Measurements from ENCODE around the gene ARHGAP30. TPM values are rescaled to one million over a fixed set of nuclear protein-coding genes. Genes with fewer than 3 reads are reported as not detected.

ARHGAP30 gene
- total and polyA plus RNA-seq, 2 donors (not counting 1 experiment from before 2014, with no cell fraction given) = not detected

- no peak overlapping the region for H3K27ac ChIP-seq (ENCODE audit: insufficient read depth, low read length)
- no peaks in the 10 kb centered on the region for H3K4me1 ChIP-seq (ENCODE audit: control insufficient read depth, extremely low read depth, insufficient read depth, low read length)
- no peak for DNase-seq (ENCODE audit: low read depth in 2 of 2)
- no peaks in the 10 kb centered on the region for H4K20me1 ChIP-seq (ENCODE audit: control insufficient read depth, extremely low read depth, insufficient read depth, low read length)
- H3K4me2 ChIP-seq (ENCODE audit: extremely low read depth, insufficient read depth, low read length) = no peak overlapping the region
- H3K27me3 ChIP-seq (ENCODE audit: control insufficient read depth, insufficient read depth, low read length) = no peaks in the 10 kb centered on the region
- no peak overlapping the region for H3K9ac ChIP-seq (ENCODE audit: insufficient read depth, low read length)
- H3K36me3 ChIP-seq (ENCODE audit: control insufficient read depth, insufficient read depth, low read length) = no peaks in the 10 kb centered on the region
- no peak overlapping the region for H2AFZ ChIP-seq (ENCODE audit: low read length)
- TF ChIP-seq EZH2 (IDR thresholded peaks at IDR 0.05; ENCODE audit: low read length, missing control alignments) = no peak
- TF ChIP-seq CTCF (conservative IDR thresholded peaks at IDR 0.05 in 1 of 2, IDR thresholded peaks at IDR 0.05 in 1 of 2; ENCODE audit: low read depth in 1 of 2, low read length in 2 of 2) = no peak
- no peaks in the 10 kb centered on the region for H3K79me2 ChIP-seq (ENCODE audit: control insufficient read depth, insufficient read depth, low read length)
- no peaks in the 10 kb centered on the region for H3K9me3 ChIP-seq (ENCODE audit: control insufficient read depth, insufficient read depth, low read depth, low read length)
- H3K4me3 ChIP-seq (replicated peaks in 1 of 4; ENCODE audit: control extremely low read depth in 1 of 4, insufficient read depth in 1 of 4, low read depth in 3 of 4, low read length in 4 of 4) = no peak overlapping the region
Measured at GRCh38 chr1:161054805-161055204, 14.9 kb downstream of the ARHGAP30 start.

GRCh38 chr1:161054232-161054631 is 15.5 kb downstream of the ARHGAP30 start:
- Histone ChIP-seq H3K79me2 (ENCODE audit: control insufficient read depth, insufficient read depth, low read length) (no peaks in the 10 kb centered on the region), H3K4me2 (ENCODE audit: extremely low read depth, insufficient read depth, low read length) (no peak overlapping the region), H3K4me1 (ENCODE audit: control insufficient read depth, extremely low read depth, insufficient read depth, low read length) (no peaks in the 10 kb centered on the region), H3K9ac (ENCODE audit: insufficient read depth, low read length) (no peak overlapping the region), H3K36me3 (ENCODE audit: control insufficient read depth, insufficient read depth, low read length) (no peaks in the 10 kb centered on the region), H3K9me3 (ENCODE audit: control insufficient read depth, insufficient read depth, low read depth, low read length) (no peaks in the 10 kb centered on the region), H3K4me3 (replicated peaks in 1 of 4; ENCODE audit: control extremely low read depth in 1 of 4, insufficient read depth in 1 of 4, low read depth in 3 of 4, low read length in 4 of 4) (no peak overlapping the region), H3K27me3 (ENCODE audit: control insufficient read depth, insufficient read depth, low read length) (no peaks in the 10 kb centered on the region), H3K27ac (ENCODE audit: insufficient read depth, low read length) (no peak overlapping the region), H4K20me1 (ENCODE audit: control insufficient read depth, extremely low read depth, insufficient read depth, low read length) (no peaks in the 10 kb centered on the region), H2AFZ (ENCODE audit: low read length) (no peak overlapping the region)
- TF ChIP-seq EZH2 (IDR thresholded peaks at IDR 0.05; ENCODE audit: low read length, missing control alignments) (no peak), CTCF (conservative IDR thresholded peaks at IDR 0.05 in 1 of 2, IDR thresholded peaks at IDR 0.05 in 1 of 2; ENCODE audit: low read depth in 1 of 2, low read length in 2 of 2) (no peak)
- no peak for DNase-seq (ENCODE audit: low read depth in 2 of 2)

- Histone ChIP-seq H3K79me2 (ENCODE audit: control insufficient read depth, insufficient read depth, low read length) (no peaks in the 10 kb centered on the region), H3K4me1 (ENCODE audit: control insufficient read depth, extremely low read depth, insufficient read depth, low read length) (no peaks in the 10 kb centered on the region), H2AFZ (ENCODE audit: low read length) (no peak overlapping the region), H3K4me2 (ENCODE audit: extremely low read depth, insufficient read depth, low read length) (no peak overlapping the region), H3K27me3 (ENCODE audit: control insufficient read depth, insufficient read depth, low read length) (no peaks in the 10 kb centered on the region), H3K9me3 (ENCODE audit: control insufficient read depth, insufficient read depth, low read depth, low read length) (no peaks in the 10 kb centered on the region), H3K9ac (ENCODE audit: insufficient read depth, low read length) (no peak overlapping the region), H3K36me3 (ENCODE audit: control insufficient read depth, insufficient read depth, low read length) (no peaks in the 10 kb centered on the region), H3K4me3 (replicated peaks in 1 of 4; ENCODE audit: control extremely low read depth in 1 of 4, insufficient read depth in 1 of 4, low read depth in 3 of 4, low read length in 4 of 4) (no peak overlapping the region), H4K20me1 (ENCODE audit: control insufficient read depth, extremely low read depth, insufficient read depth, low read length) (no peaks in the 10 kb centered on the region), H3K27ac (ENCODE audit: insufficient read depth, low read length) (no peak overlapping the region)
- DNase-seq (ENCODE audit: low read depth in 2 of 2) = no peak
- no peak for TF ChIP-seq EZH2 (IDR thresholded peaks at IDR 0.05; ENCODE audit: low read length, missing control alignments)
- no peak for TF ChIP-seq CTCF (conservative IDR thresholded peaks at IDR 0.05 in 1 of 2, IDR thresholded peaks at IDR 0.05 in 1 of 2; ENCODE audit: low read depth in 1 of 2, low read length in 2 of 2)
Measured at GRCh38 chr1:161052899-161053298, 16.8 kb downstream of the ARHGAP30 start.

All from fibroblast of lung (primary cell).